GM10266 (cell line): ENCODE data around the gene CHCHD10.

Experiments used
- DNase-seq: peaks from one replicate; pipeline ENCODE4 v3.0.0; 2012; ENCODE audit errors: extremely low spot score
- CTCF ChIP-seq: IDR thresholded peaks from 2 replicates; pipeline ENCODE4 v1.5.1; 2012; ENCODE audit warnings: mild to moderate bottlenecking, low read depth; ENCODE audit not compliant: control insufficient read depth, insufficient read depth; ENCODE audit errors: missing control alignments

CHCHD10 gene

GRCh38 chr22:23782252-23782651, 14.5 kb upstream of the CHCHD10 start:
- TF ChIP-seq CTCF, result no peak
- no peak for DNase-seq

- TF ChIP-seq CTCF, result no peak
- no peak for DNase-seq
Measured at GRCh38 chr22:23781511-23782183, 13.9 kb upstream of the CHCHD10 start.

- TF ChIP-seq CTCF, result no peak
- DNase-seq, result no peak
Measured at GRCh38 chr22:23781065-23781464, 13.3 kb upstream of the CHCHD10 start.

- no peak for TF ChIP-seq CTCF
Measured at GRCh38 chr22:23780146-23780748, 12.5 kb upstream of the CHCHD10 start.

GRCh38 chr22:23779731-23780130, 12.0 kb upstream of the CHCHD10 start:
- no peak for TF ChIP-seq CTCF
- no peak for DNase-seq

More at GRCh38 chr22:23780146-23780748, 12.5 kb upstream of the CHCHD10 start:
- DNase-seq, result no peak

GRCh38 chr22:23779083-23779482, 11.3 kb upstream of the CHCHD10 start:
- TF ChIP-seq CTCF, result no peak
- DNase-seq, result no peak

GRCh38 chr22:23778577-23778900, 10.8 kb upstream of the CHCHD10 start:
- no peak for TF ChIP-seq CTCF
- DNase-seq, result no peak
